Measurements from ENCODE around the gene RNF112. TPM values are rescaled to one million over a fixed set of nuclear protein-coding genes. Genes with fewer than 3 reads are reported as not detected.

RNF112 gene
- total and polyA plus RNA-seq, 5 donors from 2014 or later = 0.39 TPM; not detected in 4

DNA sequence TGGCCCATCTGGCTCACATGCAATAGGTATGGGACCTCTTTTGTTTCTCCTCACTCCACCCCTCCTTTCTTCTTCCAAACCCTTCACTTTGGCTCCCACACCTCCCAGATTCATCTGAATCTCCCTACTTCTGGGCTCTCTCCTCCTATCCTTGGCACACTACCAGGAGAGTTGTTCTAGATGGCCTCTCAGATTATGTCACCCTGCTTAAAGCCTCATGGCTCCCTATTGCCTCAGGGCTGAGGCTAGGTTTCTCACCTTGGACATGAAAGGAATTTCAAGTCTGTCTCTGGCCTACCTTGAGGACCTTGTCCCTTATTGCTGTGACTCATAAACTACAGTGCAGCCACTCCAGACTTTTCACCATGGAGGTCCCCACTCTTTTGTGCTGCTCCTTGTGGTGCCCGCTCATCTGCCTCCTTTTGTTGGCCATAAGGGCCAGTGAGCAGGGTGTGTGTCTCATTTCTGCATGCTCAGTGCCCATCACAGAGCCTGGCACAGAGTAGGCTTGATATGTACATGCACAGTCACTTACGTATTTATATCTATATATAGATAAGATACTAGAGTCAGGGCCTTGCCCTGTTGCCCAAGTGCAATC is 23.0 kb upstream of the RNF112 start:
- H3K27ac Mint-ChIP-seq = peak overlapping the region in 2 of 3 donors; percentile 67 to 78
- no peaks in the 10 kb centered on the region for H3K9me3 Mint-ChIP-seq
- Histone ChIP-seq H3K4me1 (ENCODE audit: control insufficient read depth, insufficient read depth, low read length, poor library complexity, severe bottlenecking) (no peaks in the 10 kb centered on the region), H3K9me3 (ENCODE audit: control insufficient read depth in 2 of 2, low read length in 2 of 2) (no peaks in the 10 kb centered on the region), H3K4me3 (ENCODE audit: low read depth, low read length) (no peak overlapping the region), H3K27ac (ENCODE audit: insufficient read depth, low read length, poor library complexity, severe bottlenecking) (no peak overlapping the region), H3K36me3 (ENCODE audit: control insufficient read depth, insufficient read depth, low read length) (peaks cover 12% of the 10 kb centered on the region), H3K27me3 (ENCODE audit: control insufficient read depth, insufficient read depth, low read length) (no peaks in the 10 kb centered on the region)
- DNase-seq = no peak
- H3K4me3 Mint-ChIP-seq = no peak overlapping the region
- peaks cover 6% of the 10 kb centered on the region for H3K27me3 Mint-ChIP-seq
- H3K4me1 Mint-ChIP-seq = peaks cover 0 to 5% (median 2%) of the 10 kb centered on the region in 4 donors
- no peak for ATAC-seq (ENCODE audit: low read depth in 2 of 2)
- peaks cover 15% of the 10 kb centered on the region for H3K36me3 Mint-ChIP-seq

DNA sequence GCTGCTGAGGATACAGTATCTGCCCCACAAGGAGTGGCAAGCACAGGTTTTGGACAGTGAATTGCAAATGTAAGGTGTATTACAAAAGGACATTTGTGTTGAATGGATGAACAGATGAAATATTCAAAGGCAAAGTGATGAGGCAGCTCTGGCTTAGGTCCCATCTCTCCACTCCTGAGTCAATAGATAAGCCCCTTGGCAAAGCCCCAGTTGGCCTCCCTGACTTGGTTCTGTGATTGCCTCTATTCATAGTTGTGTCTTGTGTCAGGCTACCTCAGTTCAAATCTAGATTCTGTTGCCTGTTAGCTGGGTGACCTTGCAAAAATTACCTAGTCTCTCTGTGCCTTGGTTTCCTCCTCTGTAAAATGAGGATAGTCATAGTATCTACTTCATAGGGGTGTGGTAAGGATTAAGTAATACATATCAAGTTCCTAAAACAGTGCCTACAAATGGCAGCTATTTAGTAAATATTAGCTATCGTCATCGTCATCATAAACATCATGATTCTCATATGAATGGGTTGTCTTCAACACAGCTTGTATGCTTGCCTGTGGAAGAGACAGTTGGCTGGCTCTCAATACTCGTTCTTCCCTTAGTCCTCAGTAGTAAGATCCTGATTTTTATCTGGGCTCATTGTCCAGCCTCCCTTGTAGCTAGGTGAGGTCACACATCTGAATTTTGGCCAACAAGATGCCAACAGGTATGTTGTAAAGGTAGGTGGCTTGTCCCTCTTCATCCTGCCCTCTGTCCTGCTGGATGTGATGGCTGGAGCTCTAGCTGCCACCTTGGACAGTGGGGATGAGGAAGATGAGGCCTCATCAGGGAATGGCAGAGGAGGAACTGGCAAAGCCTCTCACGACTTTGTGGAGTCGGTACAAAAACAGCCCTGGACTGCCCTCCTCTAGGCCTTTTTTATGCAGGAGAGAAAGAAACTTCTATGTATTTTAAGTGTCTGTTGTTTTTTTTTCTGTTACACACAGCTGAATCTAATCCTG is 21.9 kb upstream of the RNF112 start:
- no peak overlapping the region for H3K4me3 Mint-ChIP-seq
- H3K4me1 Mint-ChIP-seq = peaks cover 0 to 5% (median 2%) of the 10 kb centered on the region in 4 donors
- H3K4me3 ChIP-seq (ENCODE audit: low read depth, low read length) = no peak overlapping the region
- H3K27me3 Mint-ChIP-seq = peaks cover 6% of the 10 kb centered on the region
- H3K9me3 Mint-ChIP-seq = no peaks in the 10 kb centered on the region
- no peak overlapping the region for H3K27ac ChIP-seq (ENCODE audit: insufficient read depth, low read length, poor library complexity, severe bottlenecking)
- H3K4me1 ChIP-seq (ENCODE audit: control insufficient read depth, insufficient read depth, low read length, poor library complexity, severe bottlenecking) = no peaks in the 10 kb centered on the region
- peaks cover 7% of the 10 kb centered on the region for H3K36me3 Mint-ChIP-seq
- no peaks in the 10 kb centered on the region for H3K27me3 ChIP-seq (ENCODE audit: control insufficient read depth, insufficient read depth, low read length)
- ATAC-seq (ENCODE audit: low read depth in 2 of 2) = no peak
- no peaks in the 10 kb centered on the region for H3K9me3 ChIP-seq (ENCODE audit: control insufficient read depth in 2 of 2, low read length in 2 of 2)
- no peak for DNase-seq
- peaks cover 3% of the 10 kb centered on the region for H3K36me3 ChIP-seq (ENCODE audit: control insufficient read depth, insufficient read depth, low read length)
- peak overlapping the region in 1 of 3 donors; percentile 22 for H3K27ac Mint-ChIP-seq

DNA sequence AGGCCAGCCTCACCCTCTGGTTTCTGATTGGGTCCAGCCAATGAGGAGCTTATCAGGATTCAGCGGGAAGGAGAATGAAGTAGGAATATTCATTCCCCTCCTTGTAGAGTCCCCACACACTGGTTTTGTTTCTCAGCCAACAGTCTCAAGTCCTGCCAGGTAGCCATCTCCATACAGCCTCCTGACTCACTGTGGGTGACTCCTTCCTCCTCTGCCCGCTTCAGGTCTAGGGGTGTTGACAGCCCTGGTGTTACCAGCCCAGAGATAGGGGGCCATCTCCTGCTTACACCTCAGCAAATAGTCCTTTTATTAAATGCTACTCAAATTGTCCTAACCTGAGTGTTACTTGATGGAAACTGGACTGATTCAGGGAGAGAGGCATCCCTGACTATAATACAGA is 20.1 kb upstream of the RNF112 start:
- Mint-ChIP-seq H3K27ac (no peak overlapping the region), H3K27me3 (peaks cover 15% of the 10 kb centered on the region), H3K9me3 (no peaks in the 10 kb centered on the region), H3K4me3 (no peak overlapping the region), H3K36me3 (no peaks in the 10 kb centered on the region), H3K4me1 (peaks cover 0 to 2% (median 0%) of the 10 kb centered on the region in 4 donors)
- no peak for DNase-seq
- ATAC-seq (ENCODE audit: low read depth in 2 of 2) = no peak
- H3K27ac ChIP-seq (ENCODE audit: insufficient read depth, low read length, poor library complexity, severe bottlenecking) = no peak overlapping the region
- H3K36me3 ChIP-seq (ENCODE audit: control insufficient read depth, insufficient read depth, low read length) = no peaks in the 10 kb centered on the region
- H3K9me3 ChIP-seq (ENCODE audit: control insufficient read depth in 2 of 2, low read length in 2 of 2) = no peaks in the 10 kb centered on the region
- H3K27me3 ChIP-seq (ENCODE audit: control insufficient read depth, insufficient read depth, low read length) = no peaks in the 10 kb centered on the region
- H3K4me1 ChIP-seq (ENCODE audit: control insufficient read depth, insufficient read depth, low read length, poor library complexity, severe bottlenecking) = no peaks in the 10 kb centered on the region
- no peak overlapping the region for H3K4me3 ChIP-seq (ENCODE audit: low read depth, low read length)

DNA sequence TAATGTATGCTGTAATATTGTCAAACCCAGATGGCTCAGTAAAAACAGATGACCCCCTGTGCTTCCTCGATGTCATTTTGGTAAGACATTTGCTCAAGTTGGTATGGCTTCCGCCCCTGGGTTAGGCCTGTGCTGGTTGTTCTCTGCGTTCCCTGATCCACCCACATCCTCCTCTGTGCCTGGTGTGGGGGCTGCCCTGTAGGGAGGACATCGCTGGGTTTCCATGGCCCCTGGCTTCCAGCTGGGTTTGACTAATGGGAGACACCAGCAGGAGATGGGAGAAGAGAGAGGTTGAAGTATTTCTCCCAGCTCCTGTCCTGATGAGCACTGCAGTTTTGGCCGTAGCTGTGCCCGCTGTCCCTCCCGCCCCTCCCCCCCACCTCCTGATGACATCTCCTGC is 19.6 kb upstream of the RNF112 start:
- no peak overlapping the region for H3K4me3 Mint-ChIP-seq
- DNase-seq (no peak), ATAC-seq (ENCODE audit: low read depth in 2 of 2) (no peak)
- Histone ChIP-seq H3K36me3 (ENCODE audit: control insufficient read depth, insufficient read depth, low read length) (no peaks in the 10 kb centered on the region), H3K9me3 (ENCODE audit: control insufficient read depth in 2 of 2, low read length in 2 of 2) (no peaks in the 10 kb centered on the region), H3K27me3 (ENCODE audit: control insufficient read depth, insufficient read depth, low read length) (no peaks in the 10 kb centered on the region), H3K4me3 (ENCODE audit: low read depth, low read length) (no peak overlapping the region), H3K4me1 (ENCODE audit: control insufficient read depth, insufficient read depth, low read length, poor library complexity, severe bottlenecking) (no peaks in the 10 kb centered on the region), H3K27ac (ENCODE audit: insufficient read depth, low read length, poor library complexity, severe bottlenecking) (no peak overlapping the region)
- H3K27ac Mint-ChIP-seq = no peak overlapping the region
- peaks cover 15% of the 10 kb centered on the region for H3K27me3 Mint-ChIP-seq
- no peaks in the 10 kb centered on the region for H3K9me3 Mint-ChIP-seq
- no peaks in the 10 kb centered on the region for H3K36me3 Mint-ChIP-seq
- peaks cover 0 to 2% (median 0%) of the 10 kb centered on the region in 4 donors for H3K4me1 Mint-ChIP-seq

DNA sequence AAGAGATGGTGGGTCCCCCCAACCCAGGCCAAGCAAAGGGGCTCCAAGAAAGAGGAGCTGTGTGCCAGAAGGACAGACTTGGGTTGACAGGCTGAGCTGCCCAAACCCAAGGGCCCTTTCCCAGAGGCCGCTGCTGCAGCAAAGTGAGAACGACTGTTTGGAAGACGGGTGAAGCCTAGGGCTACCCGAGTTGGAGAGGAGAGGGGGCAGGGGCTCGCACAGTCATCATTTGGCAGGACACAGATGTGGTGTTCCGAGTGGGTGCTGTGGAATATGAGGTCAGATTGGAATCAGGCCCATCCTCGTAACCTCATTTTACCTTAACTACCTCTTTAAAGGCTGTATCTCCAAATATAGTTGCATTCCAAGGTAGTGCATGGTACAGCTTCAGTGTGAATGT is 18.7 kb upstream of the RNF112 start:
- Mint-ChIP-seq H3K27ac (peak overlapping the region in 1 of 3 donors; percentile 72), H3K27me3 (peaks cover 20% of the 10 kb centered on the region), H3K4me3 (no peak overlapping the region), H3K9me3 (no peaks in the 10 kb centered on the region), H3K4me1 (peaks cover 0 to 2% (median 0%) of the 10 kb centered on the region in 4 donors), H3K36me3 (no peaks in the 10 kb centered on the region)
- ATAC-seq (ENCODE audit: low read depth in 2 of 2) (no peak), DNase-seq (no peak)
- no peaks in the 10 kb centered on the region for H3K9me3 ChIP-seq (ENCODE audit: control insufficient read depth in 2 of 2, low read length in 2 of 2)
- H3K4me1 ChIP-seq (ENCODE audit: control insufficient read depth, insufficient read depth, low read length, poor library complexity, severe bottlenecking) = no peaks in the 10 kb centered on the region
- H3K27ac ChIP-seq (ENCODE audit: insufficient read depth, low read length, poor library complexity, severe bottlenecking) = no peak overlapping the region
- no peak overlapping the region for H3K4me3 ChIP-seq (ENCODE audit: low read depth, low read length)
- no peaks in the 10 kb centered on the region for H3K36me3 ChIP-seq (ENCODE audit: control insufficient read depth, insufficient read depth, low read length)
- no peaks in the 10 kb centered on the region for H3K27me3 ChIP-seq (ENCODE audit: control insufficient read depth, insufficient read depth, low read length)

DNA sequence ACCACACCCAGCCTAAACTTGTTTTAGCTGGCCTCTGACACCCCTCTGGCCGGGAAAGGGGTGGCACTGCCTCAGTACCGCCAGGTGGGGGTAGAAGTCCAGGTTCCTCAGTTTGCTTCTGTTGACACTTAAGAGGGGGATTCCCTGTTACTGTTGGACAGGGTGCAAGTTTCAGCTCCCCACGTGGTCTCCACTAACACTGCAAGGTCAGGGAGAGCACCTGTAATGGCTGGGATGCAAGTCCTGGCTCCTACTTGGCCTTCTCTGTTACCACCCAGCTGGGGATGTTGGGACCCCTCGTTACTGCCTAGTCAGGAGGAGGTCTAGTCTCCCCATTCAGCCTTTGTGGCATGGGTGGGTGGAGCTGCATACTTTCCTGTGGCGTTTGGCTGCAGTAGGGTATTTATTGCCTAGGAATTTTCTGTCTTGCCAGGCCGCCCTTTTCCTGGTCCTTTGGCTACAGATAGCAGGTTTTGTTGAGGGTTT is 13.4 kb upstream of the RNF112 start:
- no peaks in the 10 kb centered on the region for H3K36me3 ChIP-seq (ENCODE audit: control insufficient read depth, insufficient read depth, low read length)
- no peak overlapping the region for H3K27ac Mint-ChIP-seq
- no peaks in the 10 kb centered on the region for H3K36me3 Mint-ChIP-seq
- H3K4me3 Mint-ChIP-seq = no peak overlapping the region
- no peaks in the 10 kb centered on the region for H3K27me3 ChIP-seq (ENCODE audit: control insufficient read depth, insufficient read depth, low read length)
- H3K4me3 ChIP-seq (ENCODE audit: low read depth, low read length) = no peak overlapping the region
- peaks cover 0 to 1% (median 0%) of the 10 kb centered on the region in 7 donors for H3K9me3 Mint-ChIP-seq
- peaks cover 13% of the 10 kb centered on the region for H3K27me3 Mint-ChIP-seq
- H3K4me1 Mint-ChIP-seq = no peaks in the 10 kb centered on the region
- no peak overlapping the region for H3K27ac ChIP-seq (ENCODE audit: insufficient read depth, low read length, poor library complexity, severe bottlenecking)
- H3K4me1 ChIP-seq (ENCODE audit: control insufficient read depth, insufficient read depth, low read length, poor library complexity, severe bottlenecking) = no peaks in the 10 kb centered on the region
- DNase-seq (no peak), ATAC-seq (ENCODE audit: low read depth in 2 of 2) (no peak)
- H3K9me3 ChIP-seq (ENCODE audit: control insufficient read depth in 2 of 2, low read length in 2 of 2) = no peaks in the 10 kb centered on the region

DNA sequence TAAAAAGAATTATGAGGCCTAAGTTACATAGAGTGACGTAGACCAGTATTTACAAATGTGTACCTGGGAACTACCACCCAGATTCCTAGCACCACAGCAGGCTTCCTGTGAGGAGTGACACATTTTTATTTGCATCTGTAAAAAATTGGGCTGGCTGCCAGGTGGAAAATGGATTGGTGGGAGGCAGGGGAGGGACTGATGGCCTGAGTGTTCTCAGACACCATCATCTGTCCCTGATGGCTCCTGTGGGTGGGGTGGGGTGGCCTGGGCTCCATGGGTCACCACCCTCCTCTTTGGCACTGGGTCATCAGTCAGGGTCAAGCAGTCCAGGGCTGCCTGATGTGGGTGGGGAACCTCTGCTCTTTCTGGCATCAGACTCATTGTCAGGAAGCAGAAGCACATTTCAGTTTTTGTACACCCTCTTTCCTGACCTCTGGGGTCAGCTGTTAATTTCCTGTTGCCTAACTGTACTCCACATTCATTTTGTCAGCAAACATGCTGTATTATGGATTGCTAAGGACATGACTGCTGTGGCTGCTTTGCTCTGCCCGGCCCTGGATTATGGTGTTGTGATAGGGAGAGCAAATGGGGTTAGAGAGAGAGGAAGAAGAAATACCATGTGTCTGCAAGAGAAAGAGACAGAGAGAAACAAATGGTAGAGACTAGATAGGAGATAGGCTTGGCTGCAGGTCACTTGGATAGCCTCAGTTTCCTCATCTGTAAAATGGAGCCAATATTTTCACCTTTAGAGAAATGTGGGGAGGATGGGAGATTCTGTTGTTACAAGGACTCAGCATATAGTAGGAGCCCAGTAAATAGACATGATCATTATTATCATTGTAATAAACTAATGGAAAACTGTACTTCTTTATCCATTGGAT is 12.5 kb upstream of the RNF112 start:
- no peak overlapping the region for H3K27ac Mint-ChIP-seq
- H3K36me3 ChIP-seq (ENCODE audit: control insufficient read depth, insufficient read depth, low read length) = no peaks in the 10 kb centered on the region
- peaks cover 0 to 1% (median 0%) of the 10 kb centered on the region in 7 donors for H3K9me3 Mint-ChIP-seq
- H3K4me3 ChIP-seq (ENCODE audit: low read depth, low read length) = no peak overlapping the region
- peaks cover under 1% of the 10 kb centered on the region for H3K36me3 Mint-ChIP-seq
- H3K27me3 ChIP-seq (ENCODE audit: control insufficient read depth, insufficient read depth, low read length) = no peaks in the 10 kb centered on the region
- no peak for DNase-seq
- H3K4me1 Mint-ChIP-seq = no peaks in the 10 kb centered on the region
- no peak overlapping the region for H3K4me3 Mint-ChIP-seq
- no peak for ATAC-seq (ENCODE audit: low read depth in 2 of 2)
- H3K27ac ChIP-seq (ENCODE audit: insufficient read depth, low read length, poor library complexity, severe bottlenecking) = no peak overlapping the region
- no peaks in the 10 kb centered on the region for H3K9me3 ChIP-seq (ENCODE audit: control insufficient read depth in 2 of 2, low read length in 2 of 2)
- no peaks in the 10 kb centered on the region for H3K4me1 ChIP-seq (ENCODE audit: control insufficient read depth, insufficient read depth, low read length, poor library complexity, severe bottlenecking)
- peaks cover 13% of the 10 kb centered on the region for H3K27me3 Mint-ChIP-seq
